Neuronal stem cell (in vitro differentiated cells): ENCODE data around the gene LAMB3.
A peak's percentile ranks its signal among the peaks of the same experiment; 100 is the strongest.

ENCODE experiments used
- DNase-seq: peaks from one replicate; pipeline ENCODE4 v3.0.0-alpha.2; 2013; ENCODE audit warnings: low spot score
- H2AFZ ChIP-seq: one replicate; pipeline ENCODE4 v1.6.1; 2013; ENCODE audit warnings: mild to moderate bottlenecking, low read length, inconsistent platforms
- H2AK5ac ChIP-seq: 2 replicates; pipeline ENCODE4 v1.6.1; 2013; ENCODE audit warnings: low read depth, mild to moderate bottlenecking, inconsistent platforms, low read length, moderate library complexity, mixed read lengths
- H2BK120ac ChIP-seq: 2 replicates; pipeline ENCODE4 v1.6.1; 2013; ENCODE audit warnings: low read depth, mild to moderate bottlenecking, inconsistent platforms, low read length, moderate library complexity, mixed read lengths
- H2BK12ac ChIP-seq: one replicate; pipeline ENCODE4 v1.6.1; 2013; ENCODE audit warnings: low read length, inconsistent platforms
- H2BK15ac ChIP-seq: 2 replicates; pipeline ENCODE4 v1.6.1; 2013; ENCODE audit warnings: mild to moderate bottlenecking, low read length, inconsistent platforms, mixed read lengths
- H2BK5ac ChIP-seq: one replicate; pipeline ENCODE4 v1.6.1; 2013; ENCODE audit warnings: inconsistent platforms, mild to moderate bottlenecking, low read length, moderate library complexity
- H3K14ac ChIP-seq: one replicate; pipeline ENCODE4 v1.6.1; 2013; ENCODE audit warnings: low read length, inconsistent platforms
- H3K18ac ChIP-seq: 2 replicates; pipeline ENCODE4 v1.6.1; 2013; ENCODE audit warnings: low read length, inconsistent platforms
- H3K23ac ChIP-seq: 2 replicates; pipeline ENCODE4 v1.6.1; 2013; ENCODE audit warnings: low read depth, mild to moderate bottlenecking, mixed read lengths, low read length, inconsistent platforms; ENCODE audit not compliant: poor library complexity
- H3K27ac ChIP-seq: replicated peaks from 3 replicates; pipeline ENCODE4 v1.5.1; 2013; ENCODE audit warnings: low read length, inconsistent platforms
- H3K27me3 ChIP-seq, 3 experiments: 2 replicates each; pipeline ENCODE4 v1.6.1; 2013; ENCODE audit warnings: low read length in 3 of 3, mild to moderate bottlenecking in 2 of 3, inconsistent platforms in 1 of 3, low read depth in 1 of 3, mixed read lengths in 1 of 3, moderate library complexity in 1 of 3; ENCODE audit not compliant: control insufficient read depth in 3 of 3, insufficient read depth in 3 of 3
- H3K36me3 ChIP-seq, 2 donors: replicated peaks in 1 of 2; 2 replicates each; pipeline ENCODE4 v1.6.1; 2013; ENCODE audit warnings: low read length in 2 of 2; ENCODE audit not compliant: control insufficient read depth in 2 of 2, insufficient read depth in 2 of 2
- H3K4ac ChIP-seq: 2 replicates; pipeline ENCODE4 v1.6.1; 2013; ENCODE audit warnings: inconsistent platforms, mild to moderate bottlenecking, low read length, moderate library complexity
- H3K4me1 ChIP-seq, 2 donors: 1 replicate in 1 of 2; 2 replicates in 1 of 2; pipeline ENCODE4 v1.6.1; 2013; ENCODE audit warnings: low read length in 2 of 2, low read depth in 1 of 2; ENCODE audit not compliant: control insufficient read depth in 2 of 2, insufficient read depth in 1 of 2
- H3K4me2 ChIP-seq: one replicate; pipeline ENCODE4 v1.6.1; 2013; ENCODE audit warnings: mild to moderate bottlenecking, low read length, inconsistent platforms; ENCODE audit not compliant: insufficient read depth, poor library complexity, severe bottlenecking
- H3K4me3 ChIP-seq, 2 donors: 2 replicates each; pipeline ENCODE4 v1.5.1; 2013; ENCODE audit warnings: low read length in 2 of 2, mild to moderate bottlenecking in 2 of 2, inconsistent platforms in 1 of 2, moderate library complexity in 1 of 2
- H3K79me1 ChIP-seq: one replicate; pipeline ENCODE4 v1.6.1; 2013; ENCODE audit warnings: low read depth, mild to moderate bottlenecking, inconsistent platforms, low read length, moderate library complexity
- H3K9ac ChIP-seq: one replicate; pipeline ENCODE4 v1.6.1; 2013; ENCODE audit warnings: mild to moderate bottlenecking, low read depth, low read length, inconsistent platforms; ENCODE audit not compliant: poor library complexity
- H3K9me3 ChIP-seq, 2 donors: replicated peaks in 1 of 2; 2 replicates each; pipeline versions ENCODE3 to v1.6.1; 2013; ENCODE audit warnings: low read length in 2 of 2, mild to moderate bottlenecking in 2 of 2, inconsistent platforms in 1 of 2, low read depth in 1 of 2, mixed read lengths in 1 of 2, moderate library complexity in 1 of 2; ENCODE audit not compliant: control insufficient read depth in 2 of 2, insufficient read depth in 1 of 2
- H4K8ac ChIP-seq: one replicate; pipeline ENCODE4 v1.6.1; 2013; ENCODE audit warnings: low read depth, mild to moderate bottlenecking, inconsistent platforms, low read length, moderate library complexity
- H4K91ac ChIP-seq: one replicate; pipeline ENCODE4 v1.6.1; 2013; ENCODE audit warnings: low read length, low read depth, mild to moderate bottlenecking, inconsistent platforms; ENCODE audit not compliant: poor library complexity
- WGBS, 2 donors: extraction: QIAGEN DNeasy Blood & Tissue Kit; methylation state at CpG; one replicate each; pipeline ENCODE4 v1.1.7; 2013; ENCODE audit warnings: missing lambda C conversion rate in 2 of 2, mixed read lengths in 1 of 2; ENCODE audit not compliant: insufficient read length in 2 of 2, insufficient replicate concordance in 1 of 2; ENCODE audit errors: extremely low coverage in 2 of 2; 5-methylcytosine and 5-hydroxymethylcytosine counted together

LAMB3 gene

DNA sequence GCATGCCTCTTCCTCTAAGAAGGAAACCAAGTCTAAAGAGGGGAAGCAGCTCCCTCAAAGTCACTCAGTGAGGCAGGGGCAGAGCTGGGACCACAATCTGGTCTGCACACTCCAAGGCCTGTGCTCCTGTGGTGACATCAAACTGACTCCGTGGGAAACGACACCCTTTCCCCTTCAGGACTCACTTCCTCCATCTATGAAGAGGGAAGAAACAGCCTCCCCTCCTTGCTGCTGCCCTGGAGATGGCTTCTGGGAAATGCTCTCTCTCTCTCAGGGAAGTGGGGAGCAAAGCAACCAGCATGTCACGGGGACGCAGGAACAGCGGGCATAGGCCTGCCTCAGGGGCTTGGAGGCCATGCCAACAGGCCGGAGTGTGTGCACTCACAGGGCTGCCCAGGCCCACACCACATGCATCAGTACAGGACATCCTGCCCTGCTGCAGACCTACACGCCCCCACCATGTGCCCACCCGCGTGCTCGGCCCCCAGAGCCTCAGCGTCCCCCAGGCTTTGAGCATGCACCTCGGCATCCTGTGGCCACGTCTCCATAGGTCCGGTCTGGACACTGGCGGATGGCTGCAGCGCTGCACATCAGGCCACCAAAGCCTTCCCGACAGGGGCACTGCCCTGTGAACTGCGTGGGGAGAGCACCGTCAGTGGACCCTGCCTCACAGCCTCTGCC is 25.7 kb downstream of the LAMB3 start:
- peak overlapping the region; percentile 3 for H2BK15ac ChIP-seq
- H3K79me1 ChIP-seq, result no peaks in the 10 kb centered on the region
- peak overlapping the region; percentile 7 for H2BK5ac ChIP-seq
- H3K18ac ChIP-seq, result peak overlapping the region; percentile 48
- H3K9me3 ChIP-seq, result no peaks in the 10 kb centered on the region
- no peak overlapping the region for H2AK5ac ChIP-seq
- H3K14ac ChIP-seq, result peak overlapping the region; percentile 47
- no CpG with 5 or more reads among the region's 19 CpGs for WGBS, 2 donors
- no peak overlapping the region for H3K4me3 ChIP-seq
- no peak for DNase-seq
- no peak overlapping the region for H3K4me2 ChIP-seq
- H3K27ac ChIP-seq, result no peak overlapping the region
- H4K8ac ChIP-seq, result no peak overlapping the region
- peaks cover 0 to 6% of the 10 kb centered on the region in 2 donors for H3K4me1 ChIP-seq
- H3K9ac ChIP-seq, result no peak overlapping the region
- no peaks in the 10 kb centered on the region for H3K36me3 ChIP-seq
- H3K4ac ChIP-seq, result no peak overlapping the region
- H2BK120ac ChIP-seq, result peak overlapping the region; percentile 61
- H4K91ac ChIP-seq, result no peak overlapping the region
- H3K27me3 ChIP-seq, result peaks cover 0 to 4% (median 0%) of the 10 kb centered on the region in 3 experiments
- no peak overlapping the region for H2AFZ ChIP-seq
- H2BK12ac ChIP-seq, result peak overlapping the region; percentile 50
- peak overlapping the region; percentile 26 for H3K23ac ChIP-seq

DNA sequence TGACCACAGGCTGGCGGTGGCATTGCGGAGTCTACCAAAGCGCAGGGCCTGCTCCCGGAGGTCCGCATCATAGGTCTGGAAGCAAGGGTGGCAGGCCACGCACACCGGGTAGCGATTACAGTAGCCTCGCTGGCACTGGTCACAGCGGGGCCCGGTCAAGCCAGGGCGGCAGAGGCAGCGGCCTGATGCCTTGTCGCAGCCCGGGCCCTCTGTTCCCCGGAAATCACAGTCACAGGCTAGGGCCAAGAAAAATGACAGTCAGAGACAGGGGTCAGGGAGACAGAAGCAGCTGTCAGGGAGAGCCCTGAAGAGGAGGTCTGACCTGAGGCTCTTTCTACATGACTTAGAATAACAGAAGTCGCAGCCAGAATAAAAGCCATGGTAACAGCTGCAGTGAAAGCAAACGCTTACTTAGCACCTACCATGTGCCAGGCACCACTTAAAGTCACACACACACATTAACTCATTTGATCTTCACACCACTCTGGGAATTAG is 26.4 kb downstream of the LAMB3 start:
- Histone ChIP-seq H3K27me3 (peaks cover 0 to 4% (median 0%) of the 10 kb centered on the region in 3 experiments), H3K9ac (peak overlapping the region; percentile 7), H3K14ac (no peak overlapping the region), H3K4me1 (peaks cover 0 to 6% of the 10 kb centered on the region in 2 donors), H4K8ac (no peak overlapping the region), H3K79me1 (no peaks in the 10 kb centered on the region), H2AK5ac (no peak overlapping the region), H2BK12ac (no peak overlapping the region), H3K27ac (no peak overlapping the region), H3K9me3 (no peaks in the 10 kb centered on the region), H3K23ac (no peak overlapping the region), H2BK5ac (no peak overlapping the region), H4K91ac (no peak overlapping the region), H3K36me3 (no peaks in the 10 kb centered on the region), H3K4me2 (no peak overlapping the region), H3K4ac (no peak overlapping the region), H2AFZ (no peak overlapping the region), H2BK15ac (no peak overlapping the region), H2BK120ac (no peak overlapping the region), H3K18ac (peak overlapping the region; percentile 34), H3K4me3 (no peak overlapping the region)
- DNase-seq, result no peak
- no CpG with 5 or more reads among the region's 18 CpGs for WGBS, 2 donors

- no peak overlapping the region for H3K27ac ChIP-seq
- H3K18ac ChIP-seq, result no peak overlapping the region
- no peak overlapping the region for H4K91ac ChIP-seq
- no peak overlapping the region for H3K14ac ChIP-seq
- no peaks in the 10 kb centered on the region for H3K36me3 ChIP-seq
- H2AK5ac ChIP-seq, result no peak overlapping the region
- no peak overlapping the region for H3K4ac ChIP-seq
- no peak overlapping the region for H2BK5ac ChIP-seq
- H3K9ac ChIP-seq, result no peak overlapping the region
- no peak overlapping the region for H3K4me3 ChIP-seq
- no peak overlapping the region for H2BK12ac ChIP-seq
- H2BK15ac ChIP-seq, result no peak overlapping the region
- no peak overlapping the region for H3K4me2 ChIP-seq
- H3K27me3 ChIP-seq, result peaks cover 0 to 4% (median 0%) of the 10 kb centered on the region in 3 experiments
- H3K79me1 ChIP-seq, result no peaks in the 10 kb centered on the region
- peaks cover 0 to 6% of the 10 kb centered on the region in 2 donors for H3K4me1 ChIP-seq
- no CpG with 5 or more reads among the region's 15 CpGs for WGBS, 2 donors
- no peak overlapping the region for H4K8ac ChIP-seq
- DNase-seq, result no peak
- H2AFZ ChIP-seq, result no peak overlapping the region
- H3K23ac ChIP-seq, result no peak overlapping the region
- no peaks in the 10 kb centered on the region for H3K9me3 ChIP-seq
- H2BK120ac ChIP-seq, result no peak overlapping the region
Observed at GRCh38 chr1:209624558-209625549, 27.4 kb downstream of the LAMB3 start.
